GM12892 (cell line): ENCODE results near the gene ARSB.

Experiments used
- DNase-seq: peaks from one replicate; pipeline ENCODE4 v3.0.0; 2011; ENCODE audit not compliant: insufficient read length
- FAIRE-seq: peaks from 2 replicates; lab custom pipeline; 2011; peaks lifted over from hg19 to GRCh38; lab: Jason Lieb, UNC
- POLR2A ChIP-seq: IDR thresholded peaks from 2 replicates; pipeline ENCODE4 v1.6.1; 2011; ENCODE audit warnings: low read depth, low read length, control low read depth
- POLR2AphosphoS5 ChIP-seq: IDR thresholded peaks from 2 replicates; pipeline ENCODE4 v1.6.1; 2011; ENCODE audit warnings: low read depth, low read length, control low read depth
- TAF1 ChIP-seq: IDR thresholded peaks from 2 replicates; pipeline ENCODE4 v1.6.1; 2011; ENCODE audit warnings: low read depth, mild to moderate bottlenecking, control low read depth, low read length, borderline replicate concordance

Gene ARSB

DNA sequence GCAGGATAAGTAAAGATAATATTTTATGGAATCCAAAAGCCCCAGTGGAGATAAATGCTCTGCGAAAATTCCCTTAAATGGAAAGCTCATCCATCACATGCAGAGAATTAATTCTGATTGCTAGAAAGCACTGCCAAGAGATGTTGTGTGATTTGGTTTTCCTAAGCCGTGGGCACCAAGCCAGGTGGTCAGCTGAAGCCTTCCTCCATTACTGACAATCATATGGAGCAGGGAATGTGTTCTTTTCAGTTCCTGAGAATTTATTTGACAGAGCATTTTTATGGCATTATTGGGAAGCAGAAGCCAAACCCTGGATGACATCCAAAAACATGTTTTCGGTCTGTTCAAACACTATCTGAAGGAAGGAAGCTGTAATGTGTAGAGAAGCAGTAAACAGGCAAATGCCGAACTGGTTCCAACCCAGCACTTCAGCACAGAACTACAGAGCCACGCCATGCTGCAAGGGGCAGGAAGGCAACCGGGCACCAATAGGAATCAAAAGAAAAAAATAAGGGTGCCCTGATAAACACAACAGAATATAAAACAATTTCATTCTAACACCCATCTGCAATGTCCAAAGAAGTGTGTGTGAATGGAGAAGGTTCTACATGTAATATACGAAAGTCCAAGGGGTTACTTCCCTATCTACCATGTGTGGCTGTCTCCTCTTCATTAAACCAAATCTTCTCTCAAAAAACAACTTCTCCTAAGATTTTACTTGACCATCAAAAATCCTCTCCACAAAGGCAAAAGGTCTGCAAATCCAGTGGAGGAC, 12.3 kb downstream of the ARSB start:
- TF ChIP-seq POLR2A (no peak), TAF1 (no peak), POLR2AphosphoS5 (no peak)
- DNase-seq = no peak
- FAIRE-seq = peak; percentile 17

DNA sequence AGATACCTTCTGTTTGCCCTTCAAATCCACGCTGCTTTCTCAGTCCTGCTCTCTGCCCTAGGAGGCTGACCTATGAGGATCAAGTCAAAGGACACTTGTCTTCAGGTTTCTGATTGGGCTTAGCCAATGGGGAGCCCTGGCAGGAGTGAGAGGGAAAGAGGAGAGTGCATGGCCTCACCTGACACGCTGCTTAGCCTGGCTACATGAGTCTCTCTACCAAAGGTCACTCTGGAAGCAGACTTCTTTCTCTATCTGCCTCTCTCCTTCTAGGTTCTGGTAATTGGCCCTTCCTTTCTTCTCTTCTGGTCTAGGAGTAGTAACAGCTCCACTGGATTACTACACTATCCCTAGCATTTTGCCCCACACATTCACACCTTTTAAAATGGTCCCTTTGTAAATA, 13.1 kb downstream of the ARSB start:
- DNase-seq (no peak), FAIRE-seq (peak; percentile 17)
- TF ChIP-seq POLR2AphosphoS5 (no peak), TAF1 (no peak), POLR2A (no peak)

DNA sequence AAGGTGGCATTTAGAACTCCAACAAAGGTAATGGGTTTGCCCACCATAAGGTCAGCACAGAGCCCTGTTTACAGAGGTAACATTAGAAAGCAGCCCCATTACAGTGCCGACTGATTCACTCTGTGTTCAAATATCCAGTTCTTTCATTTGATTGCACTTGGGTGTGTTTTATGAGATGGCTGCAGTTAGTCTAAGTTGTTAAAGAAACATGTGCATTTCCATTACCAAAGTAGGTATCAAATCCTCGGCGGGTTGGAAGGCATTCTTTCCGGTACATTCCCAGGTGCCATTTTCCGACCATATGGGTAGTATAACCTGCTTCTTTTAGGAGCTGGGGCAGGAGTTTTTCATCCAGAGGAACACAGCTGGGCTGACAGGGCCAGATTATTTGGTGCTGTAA, 16.3 kb downstream of the ARSB start:
- TF ChIP-seq TAF1 = no peak
- TF ChIP-seq POLR2AphosphoS5 = no peak
- TF ChIP-seq POLR2A = no peak
- FAIRE-seq (no peak), DNase-seq (no peak)

DNA sequence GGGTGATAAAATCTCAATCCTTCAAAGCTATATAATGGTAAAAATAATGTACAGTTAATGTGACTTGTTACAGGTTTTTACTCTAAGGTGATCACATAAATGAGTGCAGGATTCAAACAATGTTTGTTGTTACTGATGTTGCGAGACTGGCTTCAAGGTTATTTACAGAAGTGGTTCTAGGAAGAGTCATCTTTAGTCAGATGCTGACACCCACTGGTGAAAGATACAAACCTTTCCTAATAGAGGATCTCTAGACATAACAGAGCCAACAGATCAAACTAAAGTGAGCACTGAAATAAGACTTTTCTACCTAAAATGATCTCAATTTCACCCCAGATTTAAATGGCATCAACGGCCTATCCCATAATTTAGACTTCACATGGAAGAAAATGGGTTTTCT, 20.2 kb downstream of the ARSB start:
- DNase-seq (no peak), FAIRE-seq (peak; percentile 67)
- TF ChIP-seq TAF1 (no peak), POLR2AphosphoS5 (no peak), POLR2A (no peak)

DNA sequence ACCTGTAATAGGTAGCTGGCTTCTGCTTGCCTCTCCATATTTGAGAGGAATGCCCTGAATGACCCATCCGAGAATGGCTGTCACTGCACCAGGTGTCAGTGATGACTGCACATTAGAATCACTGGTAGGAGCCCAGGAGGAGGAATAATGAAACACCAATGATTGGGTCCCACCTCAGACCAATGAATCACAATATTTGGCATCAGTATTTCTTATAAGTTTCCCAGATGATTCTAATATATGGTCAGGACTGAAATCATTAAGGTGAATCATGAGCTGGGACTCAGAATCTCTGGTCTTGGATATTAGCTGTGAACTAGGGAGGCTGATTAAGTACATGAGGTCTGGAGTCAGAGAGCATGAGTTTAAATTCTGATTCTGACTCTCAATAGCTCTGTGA, 23.4 kb downstream of the ARSB start:
- TF ChIP-seq POLR2AphosphoS5 = no peak
- no peak for TF ChIP-seq POLR2A
- no peak for TF ChIP-seq TAF1
- FAIRE-seq (no peak), DNase-seq (no peak)

DNA sequence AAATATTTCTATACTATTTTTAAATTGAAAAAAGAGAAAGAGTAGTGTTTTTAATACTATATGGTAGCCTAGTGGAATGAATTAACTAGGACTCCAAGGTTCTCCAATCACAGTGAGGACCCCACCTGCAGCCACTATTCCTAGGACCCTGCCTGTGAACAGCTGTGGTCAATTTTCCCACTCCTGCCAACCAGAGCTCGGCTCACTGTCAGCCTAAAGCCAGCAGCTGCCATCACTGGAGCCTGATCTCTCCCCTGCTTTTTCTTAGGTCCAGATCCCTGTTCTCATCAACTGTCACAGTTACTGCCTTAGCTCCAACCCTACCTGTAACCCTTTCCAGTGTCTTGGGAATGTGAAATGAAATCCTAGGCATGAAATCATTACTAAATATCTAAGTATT, 25.3 kb downstream of the ARSB start:
- DNase-seq = no peak
- FAIRE-seq = no peak
- TF ChIP-seq TAF1 (no peak), POLR2AphosphoS5 (no peak), POLR2A (no peak)

DNA sequence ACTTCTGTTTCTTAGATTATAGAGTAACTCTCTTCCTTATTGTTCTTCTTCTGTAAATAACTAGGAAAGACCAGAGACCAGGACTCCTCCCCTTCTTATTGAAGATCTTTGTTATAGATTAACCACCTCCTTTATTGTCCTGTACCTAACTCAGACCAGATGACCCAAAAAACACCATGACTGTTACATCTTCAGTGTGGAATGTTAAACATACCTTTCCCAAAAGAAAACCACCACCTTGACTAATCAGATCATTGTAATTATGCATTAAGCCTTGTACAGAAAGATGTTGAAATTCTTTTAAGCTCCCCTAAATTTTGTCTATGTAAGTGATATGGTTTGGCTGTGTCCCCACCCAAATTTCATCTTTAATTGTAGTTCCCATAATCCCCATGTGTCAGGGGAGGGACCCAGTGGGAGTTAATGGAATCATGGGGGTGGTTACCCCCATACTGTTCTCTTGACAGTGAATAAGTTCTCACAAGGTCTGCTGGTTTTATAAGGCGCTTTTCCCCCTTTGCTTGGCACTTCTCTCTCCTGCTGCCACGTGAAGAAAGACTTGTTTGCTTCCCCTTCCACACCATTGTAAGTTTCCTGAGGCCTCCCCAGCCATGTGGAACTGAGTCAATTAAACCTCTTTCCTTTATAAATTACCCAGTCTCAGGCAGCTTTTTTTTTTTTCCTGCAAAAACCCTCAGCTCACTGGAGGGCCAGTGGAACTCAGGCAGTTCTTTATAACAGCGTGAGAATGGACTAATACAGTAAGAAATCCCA, 26.3 kb downstream of the ARSB start:
- no peak for TF ChIP-seq POLR2A
- no peak for FAIRE-seq
- DNase-seq = no peak

- TF ChIP-seq POLR2AphosphoS5 (no peak), POLR2A (no peak), TAF1 (no peak)
Measured at GRCh38 chr5:78956901-78957300, 28.2 kb downstream of the ARSB start.

DNA sequence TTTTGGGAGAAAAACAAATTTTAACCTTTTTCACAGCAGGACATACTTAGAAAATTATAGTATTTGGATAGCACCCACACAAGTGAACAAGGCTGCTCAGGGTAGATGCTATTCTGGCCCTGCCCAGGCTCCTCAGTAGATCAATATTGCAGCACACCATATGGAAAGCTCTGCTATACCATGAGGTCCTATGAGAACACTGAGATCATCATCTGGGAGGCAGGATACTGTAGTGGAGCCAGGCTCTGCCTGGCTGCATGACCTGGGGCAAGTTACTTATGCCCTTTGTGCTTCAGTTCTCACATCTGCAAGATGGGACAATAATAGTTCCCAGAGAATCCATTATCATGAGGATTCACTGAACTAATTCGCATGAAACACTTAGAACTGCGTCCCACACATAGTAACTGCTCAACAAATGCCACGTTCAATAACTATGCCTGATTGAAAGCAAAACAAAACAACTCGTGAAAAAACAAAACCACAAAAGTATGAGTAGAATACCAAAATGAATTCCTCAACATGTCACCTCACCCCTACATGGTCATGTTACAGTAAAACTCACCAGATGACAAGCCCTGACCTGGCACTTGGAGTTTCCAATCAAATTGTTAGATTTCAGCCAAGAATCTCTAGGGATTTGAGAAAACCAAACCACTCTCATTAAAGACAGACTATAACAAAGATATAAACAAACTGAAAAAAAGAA, 31.9 kb downstream of the ARSB start:
- TF ChIP-seq POLR2A (no peak), POLR2AphosphoS5 (no peak), TAF1 (no peak)
- DNase-seq = no peak
- peak; percentile 86 for FAIRE-seq

More at GRCh38 chr5:78956901-78957300, 28.2 kb downstream of the ARSB start:
- DNase-seq (no peak), FAIRE-seq (no peak)

DNA sequence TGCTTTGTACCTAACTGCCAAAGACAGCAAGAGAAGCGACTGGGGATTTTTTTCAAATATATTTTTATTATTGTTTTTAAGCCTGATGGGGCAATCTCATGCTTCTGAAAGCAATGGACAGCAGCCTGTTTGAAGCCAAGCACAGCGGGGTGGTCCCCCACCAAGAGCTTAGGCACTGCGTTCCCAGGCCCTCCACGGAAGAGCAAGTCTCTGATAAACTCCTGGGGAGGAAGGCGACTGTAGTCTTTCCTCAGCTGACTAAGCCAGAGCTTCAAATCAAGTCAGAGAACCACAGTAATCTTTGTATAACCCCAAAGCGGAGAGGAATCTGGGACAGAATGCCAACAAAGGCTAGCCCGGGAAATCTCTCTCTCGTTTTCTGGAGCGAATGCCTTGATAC, 54.4 kb downstream of the ARSB start:
- TF ChIP-seq POLR2AphosphoS5 = no peak
- TF ChIP-seq TAF1 = no peak
- no peak for TF ChIP-seq POLR2A
- no peak for DNase-seq
- no peak for FAIRE-seq

DNA sequence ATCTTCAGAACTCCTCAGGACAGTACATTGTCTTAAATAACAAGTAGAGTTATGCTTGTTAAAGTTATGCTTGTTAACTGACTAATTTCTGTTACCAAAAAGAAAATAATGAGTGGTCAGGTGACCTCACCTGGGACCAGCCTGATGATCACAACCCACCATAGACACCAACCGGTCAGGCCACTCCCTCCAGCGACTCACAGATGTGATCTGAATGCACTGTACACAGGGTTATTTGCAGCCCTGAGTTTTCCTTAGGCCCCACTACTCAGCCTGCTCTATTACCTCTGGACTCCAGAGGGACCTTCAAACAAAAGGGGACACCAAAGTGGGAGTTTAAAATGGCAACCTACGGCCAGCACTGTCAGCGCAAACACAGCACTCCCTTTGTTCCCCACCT, 55.3 kb downstream of the ARSB start:
- DNase-seq (no peak), FAIRE-seq (no peak)
- no peak for TF ChIP-seq POLR2AphosphoS5
- TF ChIP-seq TAF1 = no peak
- no peak for TF ChIP-seq POLR2A

DNA sequence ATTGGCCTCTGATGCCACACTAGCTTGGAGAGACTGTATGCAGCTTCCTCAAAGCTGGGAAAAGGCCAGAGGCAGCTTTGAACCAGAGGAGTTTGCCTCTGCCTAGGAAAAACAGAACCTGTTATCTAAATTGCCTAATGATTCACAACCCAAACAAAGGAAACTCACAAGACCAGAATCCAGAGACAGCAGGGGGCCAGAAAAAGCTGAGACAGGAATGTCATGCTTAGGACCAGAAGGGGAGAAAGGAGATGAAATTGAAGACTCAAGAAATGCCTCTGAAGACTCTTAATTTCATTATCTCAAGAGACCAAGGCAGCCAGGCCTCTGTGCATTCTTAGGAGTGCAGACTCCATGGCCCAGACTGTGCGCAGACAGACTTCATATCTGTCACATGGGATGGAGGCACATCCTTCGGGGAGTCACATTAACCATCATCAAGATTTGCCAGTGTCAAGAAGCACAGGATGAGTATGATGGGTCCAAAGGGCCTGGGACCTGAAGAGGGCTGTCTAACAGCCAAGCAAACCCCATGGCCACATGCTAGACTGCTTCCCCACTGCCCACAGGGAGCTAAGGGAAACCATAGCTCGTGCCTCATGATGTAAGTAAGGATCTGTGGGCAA, 57.3 kb downstream of the ARSB start:
- no peak for FAIRE-seq
- DNase-seq = no peak
- TF ChIP-seq TAF1 (no peak), POLR2A (no peak), POLR2AphosphoS5 (no peak)
